Heart left ventricle (tissue), 16 donors: Measurements from ENCODE around the gene DNMT3A. TPM values are rescaled to one million over a fixed set of nuclear protein-coding genes. Genes with fewer than 3 reads are reported as not detected.
A peak's percentile ranks its signal among the peaks of the same experiment; 100 is the strongest.
"Not testable (repeated sequence)": the region's sequence is repeated elsewhere in the genome, so short reads cannot be mapped to it uniquely, and the experiment has no call there.

ENCODE experiments used
- ATAC-seq, 4 donors: fragments of 200-7000 bp; cut with Tn5 transposase; one replicate each; pipeline ENCODE4 v1.9.1; 2020 to 2022; ENCODE audit warnings: moderate library complexity in 4 of 4, mild to moderate bottlenecking in 3 of 4, moderate number of reproducible peaks in 1 of 4
- DNase-seq, 5 donors: peaks; one replicate each; pipeline ENCODE4 v3.0.0-alpha.2; 2020
- H3K27ac ChIP-seq, 12 donors: fragments of 200-600 bp; sonication (generic) in 4 of 12; one replicate each; pipeline versions ENCODE4 v1.5.0 to v1.8.0; 2016 to 2022; ENCODE audit warnings: mild to moderate bottlenecking in 2 of 12
- H3K27me3 ChIP-seq, 9 donors: fragments of 200-600 bp; sonication (generic) in 2 of 9; one replicate each; pipeline versions ENCODE4 v1.5.1 to v1.8.0; 2016 to 2022; ENCODE audit warnings: mild to moderate bottlenecking in 3 of 9
- H3K36me3 ChIP-seq, 9 donors: fragments of 200-600 bp; sonication (generic) in 2 of 9; one replicate each; pipeline versions ENCODE4 v1.5.0 to v1.8.0; 2018 to 2022; ENCODE audit warnings: mild to moderate bottlenecking in 2 of 9
- H3K4me1 ChIP-seq, 12 donors: fragments of 200-600 bp; sonication (generic) in 4 of 12; one replicate each; pipeline versions ENCODE4 v1.5.0 to v1.8.0; 2016 to 2022; ENCODE audit warnings: mild to moderate bottlenecking in 3 of 12
- H3K4me3 ChIP-seq, 12 donors: fragments of 200-600 bp; sonication (generic) in 4 of 12; one replicate each; pipeline versions ENCODE4 v1.5.0 to v1.8.0; 2017 to 2022; ENCODE audit warnings: mild to moderate bottlenecking in 9 of 12, moderate library complexity in 4 of 12
- H3K9me3 ChIP-seq, 12 donors: fragments of 200-600 bp; sonication (generic) in 4 of 12; one replicate each; pipeline versions ENCODE4 v1.5.0 to v1.8.0; 2016 to 2022; ENCODE audit warnings: mild to moderate bottlenecking in 1 of 12
- POLR2A ChIP-seq, 2 donors: fragments of 450-650 bp; IDR thresholded peaks; one replicate each; pipeline ENCODE4 v1.6.1; 2017; ENCODE audit warnings: antibody characterized with exemption in 2 of 2, mild to moderate bottlenecking in 2 of 2, moderate library complexity in 2 of 2
- WGBS, 4 donors: extraction: QIAGEN DNeasy Blood & Tissue Kit in 2 of 4; methylation state at CpG; one replicate each; pipeline versions ENCODE4 v1.1.5 to v1.1.7; 2013 to 2018; 5-methylcytosine and 5-hydroxymethylcytosine counted together
- intact Hi-C, 10 donors: fragments of 100-400 bp; cut with DNase I; formaldehyde crosslinking; loops; one replicate each; pipeline versions ENCODE4 v1.11.1 to v1.14.2; 2022
- polyA plus RNA-seq, 2 donors: library from polyadenylated mRNA; stranded (reverse); fragments of 200-250 nt; gene quantifications; one replicate each; pipeline ENCODE4 v1.2.3, GENCODE V29; 2013
- total RNA-seq, 9 donors: library from RNA; depleted of rRNA in 2 of 9; stranded (reverse); fragments of >200 nt in 2 of 9; fragmentation: NEBNext Ultra II Directional in 3 of 9; extraction: Animal tissue kit (Norgen Biotek cat#: 25700) in 3 of 9; gene quantifications; one replicate each; pipeline versions ENCODE4 v1.1.0 to v1.2.4, GENCODE V29; 2016 to 2023
- TF ChIP-seq, protein P1 (sequence below), 12 donors: fragments of 200-600 bp; sonication (generic) in 4 of 12; IDR thresholded peaks; one replicate each; pipeline versions ENCODE4 v1.5.0 to v1.8.0; 2018 to 2022; ENCODE audit warnings: antibody characterized with exemption in 12 of 12, mild to moderate bottlenecking in 5 of 12
- donor health status: ischemic (EF 13 %, LVEDD 7.1; RV severe dilation, severe dysfunction).
- donor health status: healthy with polysubstance abuse.
- donor health status: DM: no; HTN: yes; CAD: no.
- donor health status: DM: no; HTN: no; CAD: no.
- donor health status: ischemic (EF 25% LVEDD 6.9; RV normal size, moderate dysfunction).
- donor health status: ischemic (EF 25% LVEDD 5.7; RV mildly dilated, moderate dysfunction).
- donor health status: healthy.
- donor health status: DM: yes; HTN: yes; CAD: no.
- donor health status: ischemic (EF 35%, LVEDD 5.7; RV mildly dilated, moderate dysfunction).
- donor health status: nonischemic (EF 11% LVEDD 7.7; RV severe dilation, severe dysfunction).
- donor health status: DM: yes; HTN: yes; CAD: no.
- donor health status: PGD.
- donor health status: ischemic (EF 29% LVEDD 5.4; RV normal size, mild dysfunction).
- donor health status: nonischemic (EF 23%, LVEDD 6.1; RV moderate dilation, normal function).

DNMT3A gene
- total and polyA plus RNA-seq, 11 donors = 3.5 to 26.0 (median 16.0) TPM

DNA sequence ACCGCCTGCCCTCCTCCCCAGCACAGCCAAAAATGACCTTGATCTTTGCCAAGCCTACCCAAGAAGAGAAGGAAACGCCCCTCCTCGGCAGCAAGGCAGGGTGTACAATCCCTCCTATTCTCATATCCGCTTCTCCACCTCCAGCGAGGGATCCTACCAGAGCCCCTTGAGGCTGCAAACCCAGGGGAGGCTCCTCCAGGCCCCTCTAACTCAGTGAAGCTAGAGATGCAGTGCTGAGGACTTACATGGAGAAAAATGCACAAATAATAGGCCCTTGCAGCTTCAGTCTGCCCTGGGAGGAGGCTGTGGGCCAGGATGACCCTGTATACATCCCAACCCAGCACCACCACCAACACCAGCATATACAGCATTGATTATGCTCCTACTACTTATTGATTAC lies 126.5 kb downstream of the DNMT3A start:
- Histone ChIP-seq H3K9me3 (no peaks in the 10 kb centered on the region), H3K27me3 (no peaks in the 10 kb centered on the region), H3K4me1 (peaks cover 0 to 10% (median 4%) of the 10 kb centered on the region in 12 donors), H3K36me3 (no peaks in the 10 kb centered on the region), H3K4me3 (peak overlapping the region in 2 of 12 donors; percentile 70 to 73), H3K27ac (peak overlapping the region in 8 of 12 donors; percentile 54 to 86 (median 76))
- DNase-seq (no peak), ATAC-seq (peak in 1 of 4 donors; percentile 4)
- TF ChIP-seq, protein P1, sequence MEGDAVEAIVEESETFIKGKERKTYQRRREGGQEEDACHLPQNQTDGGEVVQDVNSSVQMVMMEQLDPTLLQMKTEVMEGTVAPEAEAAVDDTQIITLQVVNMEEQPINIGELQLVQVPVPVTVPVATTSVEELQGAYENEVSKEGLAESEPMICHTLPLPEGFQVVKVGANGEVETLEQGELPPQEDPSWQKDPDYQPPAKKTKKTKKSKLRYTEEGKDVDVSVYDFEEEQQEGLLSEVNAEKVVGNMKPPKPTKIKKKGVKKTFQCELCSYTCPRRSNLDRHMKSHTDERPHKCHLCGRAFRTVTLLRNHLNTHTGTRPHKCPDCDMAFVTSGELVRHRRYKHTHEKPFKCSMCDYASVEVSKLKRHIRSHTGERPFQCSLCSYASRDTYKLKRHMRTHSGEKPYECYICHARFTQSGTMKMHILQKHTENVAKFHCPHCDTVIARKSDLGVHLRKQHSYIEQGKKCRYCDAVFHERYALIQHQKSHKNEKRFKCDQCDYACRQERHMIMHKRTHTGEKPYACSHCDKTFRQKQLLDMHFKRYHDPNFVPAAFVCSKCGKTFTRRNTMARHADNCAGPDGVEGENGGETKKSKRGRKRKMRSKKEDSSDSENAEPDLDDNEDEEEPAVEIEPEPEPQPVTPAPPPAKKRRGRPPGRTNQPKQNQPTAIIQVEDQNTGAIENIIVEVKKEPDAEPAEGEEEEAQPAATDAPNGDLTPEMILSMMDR (IDR thresholded peaks at IDR 0.05) = no peak
- no peak for TF ChIP-seq POLR2A (IDR thresholded peaks at IDR 0.05)
- 74 to 87% (median 77%) methylated on average over 5 of the region's 5 CpGs for WGBS, 4 donors
- intact Hi-C loops = no loop called here

DNA sequence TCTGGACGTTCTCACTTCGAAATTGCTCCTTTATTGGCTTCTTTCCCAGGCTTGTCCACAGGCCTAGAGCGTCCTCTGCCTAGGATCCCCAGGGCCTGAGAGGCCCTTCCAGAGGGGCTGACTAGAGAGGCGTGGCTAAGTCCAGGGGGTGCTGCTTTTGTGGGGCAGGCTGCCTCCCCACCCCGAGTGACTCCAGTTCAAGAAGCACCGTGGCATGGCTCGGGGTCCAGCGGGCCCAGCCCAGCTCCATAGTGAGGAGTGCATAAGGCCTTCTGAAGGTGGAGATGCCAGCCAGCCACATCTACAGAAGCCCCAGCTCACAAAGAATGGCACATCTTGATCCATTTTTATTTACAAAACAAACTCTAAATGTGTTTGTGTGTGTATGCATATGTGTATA lies 128.5 kb downstream of the DNMT3A start:
- Histone ChIP-seq H3K27me3 (no peaks in the 10 kb centered on the region), H3K4me3 (no peak overlapping the region), H3K4me1 (peaks cover 0 to 10% (median 4%) of the 10 kb centered on the region in 12 donors), H3K9me3 (no peaks in the 10 kb centered on the region), H3K27ac (no peak overlapping the region), H3K36me3 (no peaks in the 10 kb centered on the region)
- intact Hi-C loops = no loop called here
- WGBS, 4 donors = 40 to 50% (median 43%) methylated on average over 6 to 8 of the region's 8 CpGs
- TF ChIP-seq, protein P1 (IDR thresholded peaks at IDR 0.05) = no peak
- TF ChIP-seq POLR2A (IDR thresholded peaks at IDR 0.05) = no peak
- DNase-seq = peak in 1 of 5 donors; percentile 46
- no peak for ATAC-seq

DNA sequence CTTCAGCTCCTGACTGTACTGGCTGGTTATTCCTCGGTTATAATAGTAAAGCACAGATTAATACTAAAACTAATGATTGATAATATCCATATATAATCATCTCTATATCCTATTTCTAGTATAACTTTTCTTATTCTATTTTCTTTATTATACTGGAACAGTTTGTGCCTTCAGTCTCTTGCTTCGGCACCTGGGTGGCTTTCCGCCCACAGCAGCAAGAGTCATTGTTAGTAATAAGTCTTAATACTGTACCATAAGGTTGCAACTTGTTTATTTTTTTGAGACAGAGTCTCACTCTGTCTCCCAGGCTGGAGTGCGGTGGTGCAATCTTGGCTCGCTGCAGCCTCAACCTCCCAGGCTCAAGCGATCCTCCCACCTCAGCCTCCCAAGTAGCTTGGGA lies 130.8 kb downstream of the DNMT3A start:
- H3K4me3 ChIP-seq, H3K27me3 ChIP-seq, ATAC-seq, H3K27ac ChIP-seq, H3K36me3 ChIP-seq, intact Hi-C loops, H3K9me3 ChIP-seq, H3K4me1 ChIP-seq: not testable (repeated sequence)
- DNase-seq = peak in 1 of 5 donors; percentile 20
- whole genome bisulfite sequencing, 4 donors = 97 to 98% (median 97%) methylated on average over 6 of the region's 6 CpGs

DNA sequence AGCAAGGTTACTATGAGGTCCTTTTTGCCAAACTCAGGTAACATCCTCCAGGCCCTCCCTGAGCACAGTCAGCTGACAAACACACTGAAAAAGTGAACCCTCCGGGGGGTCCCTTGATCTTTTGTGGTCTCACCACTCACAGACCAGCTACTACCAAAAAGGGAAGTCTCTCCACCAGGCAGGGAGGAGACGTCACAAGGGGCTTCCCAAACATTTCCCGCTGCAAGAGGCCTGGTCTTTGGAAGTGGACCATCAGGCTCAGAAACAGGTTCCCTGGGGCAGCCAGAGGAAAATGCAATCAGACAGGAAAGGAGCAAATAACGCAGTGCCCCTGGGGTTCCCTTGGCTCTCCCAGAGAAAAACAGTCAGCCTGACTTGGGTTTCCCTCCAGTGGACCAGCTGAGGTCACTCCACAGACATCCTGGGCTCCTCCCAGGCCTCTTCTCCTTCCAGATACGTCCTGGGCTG lies 134.6 kb downstream of the DNMT3A start:
- intact Hi-C loops = no loop called here
- DNase-seq (no peak), ATAC-seq (peak in 1 of 4 donors; percentile 36)
- WGBS, 4 donors = 56 to 68% (median 64%) methylated on average over 5 of the region's 5 CpGs
- peaks cover 0 to 6% (median 0%) of the 10 kb centered on the region in 12 donors for H3K4me1 ChIP-seq
- no peaks in the 10 kb centered on the region for H3K36me3 ChIP-seq
- TF ChIP-seq, protein P1 (IDR thresholded peaks at IDR 0.05) = no peak
- TF ChIP-seq POLR2A (IDR thresholded peaks at IDR 0.05) = no peak
- H3K27ac ChIP-seq = no peak overlapping the region
- H3K9me3 ChIP-seq = no peaks in the 10 kb centered on the region
- no peaks in the 10 kb centered on the region for H3K27me3 ChIP-seq
- no peak overlapping the region for H3K4me3 ChIP-seq
